Testis (tissue), 2 donors: Measurements from ENCODE around the gene NT5E.

Experiments
- CTCF ChIP-seq, 3 experiments: fragments of 450-650 bp in 2 of 3; fragments of 200-600 bp in 1 of 3; sonication (generic) in 1 of 3; IDR thresholded peaks; one replicate each; pipeline ENCODE4 v1.5.1; 2016 to 2019; ENCODE audit warnings: antibody characterized with exemption in 3 of 3, mild to moderate bottlenecking in 2 of 3, moderate library complexity in 1 of 3
- POLR2A ChIP-seq: fragments of 450-650 bp; IDR thresholded peaks from one replicate; pipeline ENCODE4 v1.6.1; 2017; ENCODE audit warnings: antibody characterized with exemption, mild to moderate bottlenecking, moderate library complexity

GRCh38 chr6:85452441-85452881, 2.6 kb downstream of the NT5E start:
- no peak for TF ChIP-seq CTCF (IDR thresholded peaks at IDR 0.05)
- TF ChIP-seq POLR2A: no peak
